ENCODE results near the gene DSE. TPM values are rescaled to one million over a fixed set of nuclear protein-coding genes. Genes with fewer than 3 reads are reported as not detected.

Gene DSE
- polyA plus RNA-seq, 1 donor from 2014 or later = 15.0 TPM

DNA sequence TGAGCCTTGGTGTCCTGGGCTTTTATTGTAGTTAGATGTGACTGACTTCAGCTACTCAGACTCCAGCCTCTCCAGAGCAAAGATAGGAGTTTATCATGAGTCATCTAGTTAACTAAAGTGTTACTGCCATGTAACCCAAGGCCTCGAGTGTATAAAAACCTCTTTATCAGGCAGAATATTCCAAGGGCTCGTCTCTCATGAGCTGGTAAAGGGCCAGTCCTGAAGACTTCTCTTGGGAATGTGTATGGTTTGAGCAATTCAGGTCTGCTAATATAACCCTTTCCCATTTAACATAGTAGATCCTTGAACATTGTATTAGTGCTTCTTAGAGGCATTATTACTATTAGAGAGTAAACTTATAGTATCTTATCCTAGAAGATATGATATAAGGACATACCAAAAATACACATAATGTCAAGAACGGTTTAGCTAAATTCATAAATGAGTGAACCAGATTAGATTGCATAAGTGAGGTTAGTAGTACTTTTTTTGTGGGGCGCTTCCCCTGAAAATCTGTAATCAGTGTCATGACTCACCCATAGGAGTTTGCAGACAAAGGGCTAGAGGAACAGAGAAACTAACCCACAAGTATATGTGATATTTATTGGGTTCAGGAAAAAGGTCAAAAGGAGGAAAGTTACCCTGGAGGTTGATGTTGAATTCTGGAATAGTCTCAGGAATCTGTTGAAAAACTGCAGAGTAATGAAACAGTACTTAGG is 16.0 kb downstream of the DSE start:
- H3K4me3 ChIP-seq (ENCODE audit: low read length) = no peak overlapping the region
- H3K27ac ChIP-seq (ENCODE audit: low read length) = no peak overlapping the region
- no peak overlapping the region for H2AFZ ChIP-seq (ENCODE audit: low read depth, low read length)
- no peaks in the 10 kb centered on the region for H3F3A ChIP-seq (ENCODE audit: insufficient read depth, low read length, poor library complexity, severe bottlenecking)
- TF ChIP-seq TAF1 (IDR thresholded peaks at IDR 0.05; ENCODE audit: low read depth) = no peak
- no peak for TF ChIP-seq EP300 (conservative IDR thresholded peaks at IDR 0.05; ENCODE audit: poor library complexity, severe bottlenecking)
- TF ChIP-seq RAD21 (conservative IDR thresholded peaks at IDR 0.05) = no peak
- TF ChIP-seq, protein P1, sequence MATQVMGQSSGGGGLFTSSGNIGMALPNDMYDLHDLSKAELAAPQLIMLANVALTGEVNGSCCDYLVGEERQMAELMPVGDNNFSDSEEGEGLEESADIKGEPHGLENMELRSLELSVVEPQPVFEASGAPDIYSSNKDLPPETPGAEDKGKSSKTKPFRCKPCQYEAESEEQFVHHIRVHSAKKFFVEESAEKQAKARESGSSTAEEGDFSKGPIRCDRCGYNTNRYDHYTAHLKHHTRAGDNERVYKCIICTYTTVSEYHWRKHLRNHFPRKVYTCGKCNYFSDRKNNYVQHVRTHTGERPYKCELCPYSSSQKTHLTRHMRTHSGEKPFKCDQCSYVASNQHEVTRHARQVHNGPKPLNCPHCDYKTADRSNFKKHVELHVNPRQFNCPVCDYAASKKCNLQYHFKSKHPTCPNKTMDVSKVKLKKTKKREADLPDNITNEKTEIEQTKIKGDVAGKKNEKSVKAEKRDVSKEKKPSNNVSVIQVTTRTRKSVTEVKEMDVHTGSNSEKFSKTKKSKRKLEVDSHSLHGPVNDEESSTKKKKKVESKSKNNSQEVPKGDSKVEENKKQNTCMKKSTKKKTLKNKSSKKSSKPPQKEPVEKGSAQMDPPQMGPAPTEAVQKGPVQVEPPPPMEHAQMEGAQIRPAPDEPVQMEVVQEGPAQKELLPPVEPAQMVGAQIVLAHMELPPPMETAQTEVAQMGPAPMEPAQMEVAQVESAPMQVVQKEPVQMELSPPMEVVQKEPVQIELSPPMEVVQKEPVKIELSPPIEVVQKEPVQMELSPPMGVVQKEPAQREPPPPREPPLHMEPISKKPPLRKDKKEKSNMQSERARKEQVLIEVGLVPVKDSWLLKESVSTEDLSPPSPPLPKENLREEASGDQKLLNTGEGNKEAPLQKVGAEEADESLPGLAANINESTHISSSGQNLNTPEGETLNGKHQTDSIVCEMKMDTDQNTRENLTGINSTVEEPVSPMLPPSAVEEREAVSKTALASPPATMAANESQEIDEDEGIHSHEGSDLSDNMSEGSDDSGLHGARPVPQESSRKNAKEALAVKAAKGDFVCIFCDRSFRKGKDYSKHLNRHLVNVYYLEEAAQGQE (IDR thresholded peaks at IDR 0.05; ENCODE audit: borderline replicate concordance) = no peak
- no peak for TF ChIP-seq EZH2 (IDR thresholded peaks at IDR 0.05; ENCODE audit: borderline replicate concordance, insufficient read depth, low read length, poor library complexity, severe bottlenecking)
- TF ChIP-seq MXI1 (conservative IDR thresholded peaks at IDR 0.05; ENCODE audit: poor library complexity, severe bottlenecking) = no peak
- H3K9me3 ChIP-seq (ENCODE audit: low read length) = no peaks in the 10 kb centered on the region
- H3K79me2 ChIP-seq (replicated peaks; ENCODE audit: insufficient read depth, low read length) = no peaks in the 10 kb centered on the region
- no peaks in the 10 kb centered on the region for H3K27me3 ChIP-seq (ENCODE audit: insufficient read depth, low read depth, low read length)
- no peaks in the 10 kb centered on the region for H3K36me3 ChIP-seq (ENCODE audit: insufficient read depth, low read length)
- H3K9ac ChIP-seq (ENCODE audit: low read length) = no peak overlapping the region
- no peaks in the 10 kb centered on the region for H4K20me1 ChIP-seq (ENCODE audit: insufficient read depth)
- H3K4me2 ChIP-seq (ENCODE audit: low read length) = no peak overlapping the region
- H3K9me2 ChIP-seq (ENCODE audit: insufficient read depth, low read length) = no peaks in the 10 kb centered on the region

DNA sequence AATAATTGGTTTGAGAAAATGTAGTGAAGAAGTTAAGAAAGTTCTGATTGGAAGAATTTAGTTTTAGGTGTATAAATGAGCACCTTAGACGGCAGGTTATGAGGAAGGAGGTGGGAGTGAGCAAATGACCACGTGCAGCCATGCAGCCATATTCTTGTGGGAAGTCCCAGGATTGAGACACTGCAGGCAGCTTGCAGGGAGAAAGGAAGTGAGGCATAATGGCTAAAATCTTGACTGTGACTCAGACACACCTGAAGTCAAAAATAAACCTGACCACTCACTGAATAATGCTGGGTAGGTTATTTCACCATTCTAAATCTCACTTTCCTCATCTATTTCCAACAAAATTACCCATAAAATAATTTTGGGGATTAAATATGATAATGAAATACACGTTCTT is 16.6 kb downstream of the DSE start:
- no peaks in the 10 kb centered on the region for H4K20me1 ChIP-seq (ENCODE audit: insufficient read depth)
- H3F3A ChIP-seq (ENCODE audit: insufficient read depth, low read length, poor library complexity, severe bottlenecking) = no peaks in the 10 kb centered on the region
- no peak overlapping the region for H3K4me3 ChIP-seq (ENCODE audit: low read length)
- no peaks in the 10 kb centered on the region for H3K27me3 ChIP-seq (ENCODE audit: insufficient read depth, low read depth, low read length)
- no peak overlapping the region for H2AFZ ChIP-seq (ENCODE audit: low read depth, low read length)
- H3K27ac ChIP-seq (ENCODE audit: low read length) = no peak overlapping the region
- H3K4me2 ChIP-seq (ENCODE audit: low read length) = no peak overlapping the region
- H3K79me2 ChIP-seq (replicated peaks; ENCODE audit: insufficient read depth, low read length) = no peaks in the 10 kb centered on the region
- no peak overlapping the region for H3K9ac ChIP-seq (ENCODE audit: low read length)
- H3K9me2 ChIP-seq (ENCODE audit: insufficient read depth, low read length) = no peaks in the 10 kb centered on the region
- H3K36me3 ChIP-seq (ENCODE audit: insufficient read depth, low read length) = no peaks in the 10 kb centered on the region
- H3K9me3 ChIP-seq (ENCODE audit: low read length) = no peaks in the 10 kb centered on the region
- TF ChIP-seq MXI1 (conservative IDR thresholded peaks at IDR 0.05; ENCODE audit: poor library complexity, severe bottlenecking) (no peak), SMC3 (conservative IDR thresholded peaks at IDR 0.05; ENCODE audit: poor library complexity) (no peak), POLR2AphosphoS5 (IDR thresholded peaks at IDR 0.05) (no peak), TAF1 (IDR thresholded peaks at IDR 0.05; ENCODE audit: low read depth) (no peak), RAD21 (conservative IDR thresholded peaks at IDR 0.05) (no peak), EP300 (conservative IDR thresholded peaks at IDR 0.05; ENCODE audit: poor library complexity, severe bottlenecking) (no peak), EZH2 (IDR thresholded peaks at IDR 0.05; ENCODE audit: borderline replicate concordance, insufficient read depth, low read length, poor library complexity, severe bottlenecking) (no peak)
- TF ChIP-seq, protein P2, sequence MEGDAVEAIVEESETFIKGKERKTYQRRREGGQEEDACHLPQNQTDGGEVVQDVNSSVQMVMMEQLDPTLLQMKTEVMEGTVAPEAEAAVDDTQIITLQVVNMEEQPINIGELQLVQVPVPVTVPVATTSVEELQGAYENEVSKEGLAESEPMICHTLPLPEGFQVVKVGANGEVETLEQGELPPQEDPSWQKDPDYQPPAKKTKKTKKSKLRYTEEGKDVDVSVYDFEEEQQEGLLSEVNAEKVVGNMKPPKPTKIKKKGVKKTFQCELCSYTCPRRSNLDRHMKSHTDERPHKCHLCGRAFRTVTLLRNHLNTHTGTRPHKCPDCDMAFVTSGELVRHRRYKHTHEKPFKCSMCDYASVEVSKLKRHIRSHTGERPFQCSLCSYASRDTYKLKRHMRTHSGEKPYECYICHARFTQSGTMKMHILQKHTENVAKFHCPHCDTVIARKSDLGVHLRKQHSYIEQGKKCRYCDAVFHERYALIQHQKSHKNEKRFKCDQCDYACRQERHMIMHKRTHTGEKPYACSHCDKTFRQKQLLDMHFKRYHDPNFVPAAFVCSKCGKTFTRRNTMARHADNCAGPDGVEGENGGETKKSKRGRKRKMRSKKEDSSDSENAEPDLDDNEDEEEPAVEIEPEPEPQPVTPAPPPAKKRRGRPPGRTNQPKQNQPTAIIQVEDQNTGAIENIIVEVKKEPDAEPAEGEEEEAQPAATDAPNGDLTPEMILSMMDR (IDR thresholded peaks at IDR 0.05; ENCODE audit: poor library complexity, severe bottlenecking) = no peak
- TF ChIP-seq, protein P1 (IDR thresholded peaks at IDR 0.05; ENCODE audit: borderline replicate concordance) = no peak

Measured in neural cell (in vitro differentiated cells).